LNCAP (cell line): ENCODE results near the gene PDK2.

Experiments used
- TF ChIP-seq, protein P1 (sequence below): fragments of 450-650 bp; IDR thresholded peaks from 2 replicates; pipeline ENCODE4 v1.5.1; 2017; ENCODE audit warnings: mild to moderate bottlenecking

Gene PDK2

DNA sequence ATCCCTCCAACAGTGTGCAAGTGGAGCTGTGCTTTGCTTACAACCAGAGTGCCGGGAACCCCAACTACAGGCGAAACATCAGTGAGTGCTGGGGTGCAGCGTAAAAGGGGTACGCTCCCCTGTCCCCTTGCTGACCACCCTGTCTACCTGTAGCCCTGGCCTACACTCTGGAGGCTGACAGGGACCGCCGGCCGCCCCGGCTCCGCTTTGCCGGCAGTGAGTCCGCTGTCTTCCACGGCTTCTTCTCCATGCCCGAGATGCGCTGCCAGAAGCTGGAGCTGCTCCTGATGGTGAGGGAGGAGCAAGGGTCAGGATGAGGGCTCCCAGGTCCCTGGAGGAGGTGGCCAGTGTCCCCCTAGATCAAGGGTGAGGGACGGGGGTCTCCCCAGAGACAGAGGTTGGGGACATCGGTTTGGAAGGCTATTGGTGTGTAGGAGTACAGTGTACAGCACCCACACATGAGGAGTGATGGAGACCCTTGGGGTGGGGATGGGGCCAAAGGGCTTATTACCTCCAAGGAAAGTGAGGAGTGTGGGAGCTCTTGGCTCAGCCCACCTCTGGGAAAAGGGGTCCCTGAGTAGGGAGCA lies 19.6 kb upstream of the PDK2 start:
- TF ChIP-seq, protein P1, sequence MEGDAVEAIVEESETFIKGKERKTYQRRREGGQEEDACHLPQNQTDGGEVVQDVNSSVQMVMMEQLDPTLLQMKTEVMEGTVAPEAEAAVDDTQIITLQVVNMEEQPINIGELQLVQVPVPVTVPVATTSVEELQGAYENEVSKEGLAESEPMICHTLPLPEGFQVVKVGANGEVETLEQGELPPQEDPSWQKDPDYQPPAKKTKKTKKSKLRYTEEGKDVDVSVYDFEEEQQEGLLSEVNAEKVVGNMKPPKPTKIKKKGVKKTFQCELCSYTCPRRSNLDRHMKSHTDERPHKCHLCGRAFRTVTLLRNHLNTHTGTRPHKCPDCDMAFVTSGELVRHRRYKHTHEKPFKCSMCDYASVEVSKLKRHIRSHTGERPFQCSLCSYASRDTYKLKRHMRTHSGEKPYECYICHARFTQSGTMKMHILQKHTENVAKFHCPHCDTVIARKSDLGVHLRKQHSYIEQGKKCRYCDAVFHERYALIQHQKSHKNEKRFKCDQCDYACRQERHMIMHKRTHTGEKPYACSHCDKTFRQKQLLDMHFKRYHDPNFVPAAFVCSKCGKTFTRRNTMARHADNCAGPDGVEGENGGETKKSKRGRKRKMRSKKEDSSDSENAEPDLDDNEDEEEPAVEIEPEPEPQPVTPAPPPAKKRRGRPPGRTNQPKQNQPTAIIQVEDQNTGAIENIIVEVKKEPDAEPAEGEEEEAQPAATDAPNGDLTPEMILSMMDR: no peak

DNA sequence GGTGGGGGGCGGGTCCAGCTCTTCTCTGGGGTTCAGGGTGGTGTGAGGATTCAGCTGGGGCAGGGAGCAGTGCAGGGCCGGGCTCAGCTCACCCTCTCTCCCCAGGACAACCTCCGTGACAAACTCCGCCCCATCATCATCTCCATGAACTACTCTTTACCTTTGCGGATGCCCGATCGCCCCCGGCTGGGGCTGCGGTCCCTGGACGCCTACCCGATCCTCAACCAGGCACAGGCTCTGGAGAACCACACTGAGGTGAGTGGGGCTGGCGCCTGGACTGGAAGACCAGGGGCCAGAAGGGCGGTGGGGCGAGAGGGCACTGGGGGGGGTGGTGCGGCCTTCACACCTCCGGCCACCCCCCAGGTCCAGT lies 18.9 kb upstream of the PDK2 start:
- TF ChIP-seq, protein P1: no peak

DNA sequence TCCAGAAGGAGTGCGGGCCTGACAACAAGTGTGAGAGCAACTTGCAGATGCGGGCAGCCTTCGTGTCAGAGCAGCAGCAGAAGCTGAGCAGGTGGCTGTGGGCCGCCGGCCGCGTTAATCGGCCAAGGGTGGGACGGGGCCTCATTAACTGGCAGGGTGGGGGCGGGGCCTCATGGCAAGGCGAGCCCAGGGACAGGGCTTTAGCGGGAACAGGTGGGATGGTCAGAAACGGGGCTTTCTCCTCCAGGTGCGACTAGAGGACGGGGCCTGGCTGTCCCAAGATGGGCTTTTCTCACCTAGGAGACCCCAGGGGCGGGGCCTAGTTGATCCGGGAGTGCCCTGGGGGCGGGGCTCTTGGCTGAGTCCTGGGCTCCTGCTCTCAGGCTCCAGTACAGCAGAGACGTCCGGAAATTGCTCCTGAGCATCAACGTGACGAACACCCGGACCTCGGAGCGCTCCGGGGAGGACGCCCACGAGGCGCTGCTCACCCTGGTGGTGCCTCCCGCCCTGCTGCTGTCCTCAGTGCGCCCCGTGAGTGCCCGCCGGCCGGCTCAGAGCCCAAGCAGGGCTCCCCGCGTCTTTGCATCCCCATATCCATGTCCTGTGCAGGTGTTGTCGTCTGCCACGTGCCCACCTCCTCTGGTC lies 18.4 kb upstream of the PDK2 start:
- TF ChIP-seq, protein P1: no peak

DNA sequence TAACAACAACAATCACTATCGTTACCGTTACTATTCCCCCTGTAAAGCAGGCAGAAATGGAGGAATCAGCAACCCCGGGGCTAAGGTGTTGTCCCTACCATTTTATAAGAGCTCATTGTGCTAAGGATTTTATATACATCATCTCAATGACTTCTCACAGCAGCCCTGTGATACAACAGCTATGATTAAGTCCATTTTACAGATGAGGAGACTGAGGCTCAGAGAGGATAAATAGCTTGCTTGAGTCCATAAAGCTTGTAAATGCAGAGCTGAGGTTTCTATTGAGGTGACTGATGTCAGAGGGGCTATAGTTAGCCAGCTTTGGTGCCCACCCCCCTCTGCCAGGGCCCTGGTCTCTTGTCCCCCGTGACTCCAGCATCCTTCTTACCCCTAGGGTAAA lies 16.7 kb upstream of the PDK2 start:
- TF ChIP-seq, protein P1: no peak

- TF ChIP-seq, protein P1: peak; percentile 31; the same call in 1 of the 2 replicates
Measured at GRCh38 chr17:50079334-50080095, 15.6 kb upstream of the PDK2 start.

DNA sequence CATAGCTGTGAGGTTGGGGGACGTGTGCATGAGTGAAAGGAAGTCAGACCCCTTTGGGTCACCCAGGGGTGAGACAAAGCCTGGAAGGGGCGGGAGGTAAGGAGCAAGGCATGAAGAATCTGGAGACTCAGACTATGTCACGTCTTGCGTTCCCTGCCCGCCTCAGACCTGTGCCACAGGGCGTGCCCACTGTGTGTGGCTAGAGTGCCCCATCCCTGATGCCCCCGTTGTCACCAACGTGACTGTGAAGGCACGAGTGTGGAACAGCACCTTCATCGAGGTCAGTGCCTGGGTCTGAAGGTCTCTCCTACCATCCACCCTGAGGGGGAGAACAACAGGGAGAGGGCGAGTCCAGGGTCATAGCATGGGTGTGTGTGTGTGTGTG lies 15.1 kb upstream of the PDK2 start:
- TF ChIP-seq, protein P1: no peak

- TF ChIP-seq, protein P1: no peak
Measured at GRCh38 chr17:50080827-50081226, 14.3 kb upstream of the PDK2 start.
